Measurements from ENCODE around the gene CCDC134.

Gene CCDC134

DNA sequence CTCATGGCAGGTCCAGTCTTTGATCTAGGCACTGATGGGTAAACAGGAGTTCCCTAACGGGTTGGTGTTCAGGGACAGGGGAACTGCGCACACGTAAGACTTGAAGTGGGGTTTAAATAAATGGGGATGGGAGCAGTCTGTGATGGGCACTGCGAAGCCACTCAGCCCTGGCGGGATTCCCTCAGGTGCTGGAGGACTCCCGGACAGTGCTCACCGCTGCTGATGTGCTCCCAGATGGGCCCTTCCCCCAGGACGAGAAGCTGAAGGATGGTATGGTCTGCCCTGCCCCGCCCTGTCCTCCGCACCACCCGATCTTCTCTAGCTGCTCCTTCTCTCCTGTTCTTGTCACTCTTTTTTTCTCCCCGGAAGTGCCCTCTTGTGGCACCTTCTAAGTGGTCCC is 9.5 kb downstream of the CCDC134 start:
- H4K91ac ChIP-seq (ENCODE audit: low read length) = no peak overlapping the region
- H2AFZ ChIP-seq (ENCODE audit: low read depth, low read length) = no peak overlapping the region
- H3K4me2 ChIP-seq (ENCODE audit: low read length, poor library complexity, severe bottlenecking) = no peak overlapping the region
- H3K36me3 ChIP-seq (ENCODE audit: control insufficient read depth in 1 of 2, insufficient read depth in 2 of 2, low read depth in 1 of 2, low read length in 2 of 2) = peaks cover 15 to 37% of the 10 kb centered on the region in 2 experiments
- no peak overlapping the region for H3K14ac ChIP-seq (ENCODE audit: low read length in 2 of 2)
- no peak overlapping the region for H3K4me3 ChIP-seq (ENCODE audit: insufficient read depth in 1 of 2, low read depth in 1 of 2, low read length in 2 of 2)
- H2BK120ac ChIP-seq (ENCODE audit: low read depth, low read length) = no peak overlapping the region
- WGBS = 90% methylated on average over 12 of the region's 12 CpGs
- H3K9ac ChIP-seq (ENCODE audit: low read length) = no peak overlapping the region
- no peak overlapping the region for H2AK5ac ChIP-seq (ENCODE audit: low read length, severe bottlenecking)
- no peaks in the 10 kb centered on the region for H3K9me3 ChIP-seq (ENCODE audit: control insufficient read depth, low read length)
- DNase-seq = no peak
- no peak overlapping the region for H3K18ac ChIP-seq (ENCODE audit: low read depth in 1 of 2, low read length in 2 of 2)
- no peak overlapping the region for H4K8ac ChIP-seq (ENCODE audit: low read length)
- no peak overlapping the region for H3K23ac ChIP-seq (ENCODE audit: low read length in 2 of 2)
- peaks cover 48% of the 10 kb centered on the region for H3K79me1 ChIP-seq (replicated peaks; ENCODE audit: low read length, poor library complexity, severe bottlenecking)
- no peak overlapping the region for H2BK15ac ChIP-seq (ENCODE audit: low read depth, poor library complexity, severe bottlenecking)
- H2BK5ac ChIP-seq (ENCODE audit: low read depth, low read length, poor library complexity, severe bottlenecking) = no peak overlapping the region
- no peak overlapping the region for H3K27ac ChIP-seq (ENCODE audit: low read length, poor library complexity, severe bottlenecking)
- no peak overlapping the region for H3K4ac ChIP-seq (ENCODE audit: low read depth in 1 of 2, low read length in 2 of 2)
- H3K4me1 ChIP-seq (ENCODE audit: control insufficient read depth, insufficient read depth, low read depth, low read length) = no peaks in the 10 kb centered on the region
- no peak overlapping the region for H2BK12ac ChIP-seq (ENCODE audit: low read length in 2 of 2)
- H3K27me3 ChIP-seq (ENCODE audit: control insufficient read depth in 1 of 2, insufficient read depth in 1 of 2, low read length in 2 of 2) = no peaks in the 10 kb centered on the region

DNA sequence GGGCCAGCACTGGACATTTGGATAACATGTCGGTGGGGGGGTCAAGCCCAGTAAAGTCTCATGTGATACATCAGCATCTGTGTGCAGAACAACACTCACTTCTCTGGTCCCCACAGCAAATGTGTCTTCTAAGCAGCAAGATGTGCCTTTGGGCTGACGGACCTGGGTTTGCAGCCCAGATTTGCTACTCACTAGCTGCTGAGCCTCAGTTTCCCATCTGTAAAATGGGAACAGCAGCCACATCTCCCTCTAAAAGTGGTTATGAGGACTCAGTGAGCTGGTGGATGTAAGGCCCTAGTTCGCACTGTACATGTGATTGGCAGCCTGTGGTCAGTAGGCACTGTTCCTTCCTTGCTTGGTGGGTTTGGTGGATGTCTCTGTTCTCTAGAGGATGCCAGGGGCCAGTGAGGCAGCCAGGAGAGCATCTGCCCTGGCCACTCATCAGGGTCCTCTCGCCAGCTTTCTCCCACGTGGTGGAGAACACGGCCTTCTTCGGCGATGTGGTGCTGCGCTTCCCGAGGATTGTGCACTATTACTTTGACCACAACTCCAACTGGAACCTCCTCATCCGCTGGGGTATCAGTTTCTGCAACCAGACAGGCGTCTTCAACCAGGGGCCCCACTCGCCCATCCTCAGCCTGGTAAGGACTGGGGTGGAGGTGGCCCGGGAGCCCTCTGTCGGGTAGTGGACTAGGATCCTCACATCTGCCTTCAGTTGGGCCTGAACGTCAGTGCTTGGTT is 12.5 kb downstream of the CCDC134 start:
- no peak overlapping the region for H4K91ac ChIP-seq (ENCODE audit: low read length)
- H3K4me2 ChIP-seq (ENCODE audit: low read length, poor library complexity, severe bottlenecking) = no peak overlapping the region
- no peak overlapping the region for H3K27ac ChIP-seq (ENCODE audit: low read length, poor library complexity, severe bottlenecking)
- H3K9ac ChIP-seq (ENCODE audit: low read length) = no peak overlapping the region
- no peak overlapping the region for H2AK5ac ChIP-seq (ENCODE audit: low read length, severe bottlenecking)
- peaks cover 22 to 37% of the 10 kb centered on the region in 2 experiments for H3K36me3 ChIP-seq (ENCODE audit: control insufficient read depth in 1 of 2, insufficient read depth in 2 of 2, low read depth in 1 of 2, low read length in 2 of 2)
- peak overlapping the region in 1 of 2 experiments; percentile 24 for H3K4ac ChIP-seq (ENCODE audit: low read depth in 1 of 2, low read length in 2 of 2)
- no peak overlapping the region for H2BK15ac ChIP-seq (ENCODE audit: low read depth, poor library complexity, severe bottlenecking)
- H2BK5ac ChIP-seq (ENCODE audit: low read depth, low read length, poor library complexity, severe bottlenecking) = no peak overlapping the region
- no peak overlapping the region for H3K23ac ChIP-seq (ENCODE audit: low read length in 2 of 2)
- no peak overlapping the region for H2BK120ac ChIP-seq (ENCODE audit: low read depth, low read length)
- H3K18ac ChIP-seq (ENCODE audit: low read depth in 1 of 2, low read length in 2 of 2) = no peak overlapping the region
- H3K27me3 ChIP-seq (ENCODE audit: control insufficient read depth in 1 of 2, insufficient read depth in 1 of 2, low read length in 2 of 2) = no peaks in the 10 kb centered on the region
- no peak overlapping the region for H4K8ac ChIP-seq (ENCODE audit: low read length)
- H2BK12ac ChIP-seq (ENCODE audit: low read length in 2 of 2) = no peak overlapping the region
- H3K79me1 ChIP-seq (replicated peaks; ENCODE audit: low read length, poor library complexity, severe bottlenecking) = peaks cover 42% of the 10 kb centered on the region
- H3K4me3 ChIP-seq (ENCODE audit: insufficient read depth in 1 of 2, low read depth in 1 of 2, low read length in 2 of 2) = no peak overlapping the region
- WGBS = 98% methylated on average over 16 of the region's 16 CpGs
- DNase-seq = no peak
- H2AFZ ChIP-seq (ENCODE audit: low read depth, low read length) = no peak overlapping the region
- no peaks in the 10 kb centered on the region for H3K9me3 ChIP-seq (ENCODE audit: control insufficient read depth, low read length)
- H3K4me1 ChIP-seq (ENCODE audit: control insufficient read depth, insufficient read depth, low read depth, low read length) = no peaks in the 10 kb centered on the region
- H3K14ac ChIP-seq (ENCODE audit: low read length in 2 of 2) = no peak overlapping the region

DNA sequence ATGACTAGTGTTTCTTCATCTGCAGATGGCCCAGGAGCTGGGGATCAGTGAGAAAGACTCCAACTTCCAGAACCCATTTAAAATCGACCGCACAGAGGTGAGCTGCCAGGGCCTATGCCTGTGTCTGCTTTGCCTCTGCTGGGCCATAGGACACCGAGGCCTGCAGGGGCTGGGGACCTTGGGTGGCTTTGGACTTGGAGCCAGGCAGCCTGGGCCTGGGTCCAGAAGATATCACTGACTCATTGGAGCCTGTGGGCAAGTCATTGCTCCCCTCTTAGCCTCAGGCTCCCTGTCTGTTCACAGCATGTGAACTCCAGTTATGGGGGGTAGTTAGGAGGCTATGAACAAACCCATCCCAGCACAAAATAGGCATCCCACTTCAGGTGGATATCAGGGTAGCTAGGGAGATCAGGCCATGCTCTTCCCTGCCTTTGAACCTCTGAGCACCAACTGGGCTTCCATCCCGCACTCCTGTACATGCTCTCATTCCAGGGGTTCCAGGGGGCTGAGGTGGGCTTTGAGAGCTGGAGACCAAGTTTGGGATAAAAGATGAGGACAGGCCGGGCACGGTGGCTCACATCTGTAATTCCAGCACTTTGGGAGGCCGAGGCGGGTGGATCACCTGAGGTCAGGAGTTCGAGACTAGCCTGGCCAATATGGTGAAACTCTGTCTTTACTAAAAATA is 13.4 kb downstream of the CCDC134 start:
- Histone ChIP-seq H2BK15ac (ENCODE audit: low read depth, poor library complexity, severe bottlenecking) (no peak overlapping the region), H3K4ac (ENCODE audit: low read depth in 1 of 2, low read length in 2 of 2) (no peak overlapping the region), H3K4me2 (ENCODE audit: low read length, poor library complexity, severe bottlenecking) (no peak overlapping the region), H2BK120ac (ENCODE audit: low read depth, low read length) (no peak overlapping the region), H3K79me1 (replicated peaks; ENCODE audit: low read length, poor library complexity, severe bottlenecking) (peaks cover 34% of the 10 kb centered on the region), H3K14ac (ENCODE audit: low read length in 2 of 2) (no peak overlapping the region), H2AK5ac (ENCODE audit: low read length, severe bottlenecking) (no peak overlapping the region), H4K91ac (ENCODE audit: low read length) (no peak overlapping the region), H3K4me3 (ENCODE audit: insufficient read depth in 1 of 2, low read depth in 1 of 2, low read length in 2 of 2) (no peak overlapping the region), H2BK12ac (ENCODE audit: low read length in 2 of 2) (no peak overlapping the region), H3K18ac (ENCODE audit: low read depth in 1 of 2, low read length in 2 of 2) (no peak overlapping the region), H2BK5ac (ENCODE audit: low read depth, low read length, poor library complexity, severe bottlenecking) (no peak overlapping the region), H3K36me3 (ENCODE audit: control insufficient read depth in 1 of 2, insufficient read depth in 2 of 2, low read depth in 1 of 2, low read length in 2 of 2) (peaks cover 22 to 36% of the 10 kb centered on the region in 2 experiments), H3K4me1 (ENCODE audit: control insufficient read depth, insufficient read depth, low read depth, low read length) (no peaks in the 10 kb centered on the region), H3K27ac (ENCODE audit: low read length, poor library complexity, severe bottlenecking) (no peak overlapping the region), H2AFZ (ENCODE audit: low read depth, low read length) (no peak overlapping the region), H3K23ac (ENCODE audit: low read length in 2 of 2) (no peak overlapping the region), H4K8ac (ENCODE audit: low read length) (no peak overlapping the region), H3K27me3 (ENCODE audit: control insufficient read depth in 1 of 2, insufficient read depth in 1 of 2, low read length in 2 of 2) (no peaks in the 10 kb centered on the region), H3K9ac (ENCODE audit: low read length) (no peak overlapping the region), H3K9me3 (ENCODE audit: control insufficient read depth, low read length) (no peaks in the 10 kb centered on the region)
- no peak for DNase-seq
- 98% methylated on average over 9 of the region's 9 CpGs for WGBS

DNA sequence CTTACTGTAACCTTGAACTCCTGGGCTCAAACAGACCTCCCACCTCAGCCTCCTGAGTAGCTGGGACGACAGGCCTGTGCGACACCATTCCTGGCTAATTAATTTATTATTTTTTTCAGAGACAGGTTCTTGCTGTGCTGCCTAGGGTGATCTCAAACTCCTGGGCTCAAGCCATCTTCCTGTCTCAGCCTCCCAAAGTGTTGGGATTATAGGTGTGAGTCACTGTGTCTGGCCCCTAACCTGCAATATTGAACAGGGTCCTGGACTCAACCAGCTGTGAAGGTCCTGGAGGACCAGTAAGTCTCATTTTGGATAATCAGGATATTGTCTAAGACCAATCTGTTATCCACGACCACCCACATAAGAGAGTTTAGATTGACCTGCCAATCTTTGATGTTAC is 15.2 kb downstream of the CCDC134 start:
- no peak overlapping the region for H2AFZ ChIP-seq (ENCODE audit: low read depth, low read length)
- no peak overlapping the region for H3K18ac ChIP-seq (ENCODE audit: low read depth in 1 of 2, low read length in 2 of 2)
- DNase-seq = no peak
- H2BK15ac ChIP-seq (ENCODE audit: low read depth, poor library complexity, severe bottlenecking) = no peak overlapping the region
- no peak overlapping the region for H3K27ac ChIP-seq (ENCODE audit: low read length, poor library complexity, severe bottlenecking)
- H2AK5ac ChIP-seq (ENCODE audit: low read length, severe bottlenecking) = no peak overlapping the region
- no peak overlapping the region for H3K4ac ChIP-seq (ENCODE audit: low read depth in 1 of 2, low read length in 2 of 2)
- H3K79me1 ChIP-seq (replicated peaks; ENCODE audit: low read length, poor library complexity, severe bottlenecking) = peaks cover 25% of the 10 kb centered on the region
- no peaks in the 10 kb centered on the region for H3K27me3 ChIP-seq (ENCODE audit: control insufficient read depth in 1 of 2, insufficient read depth in 1 of 2, low read length in 2 of 2)
- H3K9me3 ChIP-seq (ENCODE audit: control insufficient read depth, low read length) = no peaks in the 10 kb centered on the region
- WGBS = 100% methylated on average over 1 of the region's 3 CpGs
- H4K91ac ChIP-seq (ENCODE audit: low read length) = no peak overlapping the region
- no peak overlapping the region for H2BK120ac ChIP-seq (ENCODE audit: low read depth, low read length)
- no peak overlapping the region for H2BK12ac ChIP-seq (ENCODE audit: low read length in 2 of 2)
- no peak overlapping the region for H3K4me3 ChIP-seq (ENCODE audit: insufficient read depth in 1 of 2, low read depth in 1 of 2, low read length in 2 of 2)
- peaks cover 13 to 30% of the 10 kb centered on the region in 2 experiments for H3K36me3 ChIP-seq (ENCODE audit: control insufficient read depth in 1 of 2, insufficient read depth in 2 of 2, low read depth in 1 of 2, low read length in 2 of 2)
- H3K4me1 ChIP-seq (ENCODE audit: control insufficient read depth, insufficient read depth, low read depth, low read length) = no peaks in the 10 kb centered on the region
- H3K23ac ChIP-seq (ENCODE audit: low read length in 2 of 2) = no peak overlapping the region
- H3K14ac ChIP-seq (ENCODE audit: low read length in 2 of 2) = no peak overlapping the region
- no peak overlapping the region for H4K8ac ChIP-seq (ENCODE audit: low read length)
- no peak overlapping the region for H3K9ac ChIP-seq (ENCODE audit: low read length)
- H3K4me2 ChIP-seq (ENCODE audit: low read length, poor library complexity, severe bottlenecking) = no peak overlapping the region
- no peak overlapping the region for H2BK5ac ChIP-seq (ENCODE audit: low read depth, low read length, poor library complexity, severe bottlenecking)

All from mesenchymal stem cell (in vitro differentiated cells and primary cell).